HG03060 (cell line): Measurements from ENCODE around the gene PIGZ.

Experiments used
- ATAC-seq: cut with Tn5 transposase; IDR thresholded peaks from one replicate; pipeline ENCODE4 v1.9.1; 2021; ENCODE audit warnings: low read depth, moderate number of reproducible peaks; ENCODE audit not compliant: unreplicated experiment

Gene PIGZ

GRCh38 chr3:196968233-196969133 is at the start of gene PIGZ:
Gene PIGZ, minus strand, starts transcription at chr3:196968833. Its CDS starts 16,802 bp downstream, at chr3:196952031.
- ATAC-seq = no peak

- no peak for ATAC-seq
These were observed 48.4 kb upstream of the PIGZ start for GRCh38 chr3:197017003-197017402.

GRCh38 chr3:197015790-197016736 is 47.4 kb upstream of the PIGZ start:
- ATAC-seq = no peak

GRCh38 chr3:197014942-197015575 is 46.4 kb upstream of the PIGZ start:
- no peak for ATAC-seq

GRCh38 chr3:197014024-197014423 is 45.4 kb upstream of the PIGZ start:
- ATAC-seq = no peak

- ATAC-seq = no peak
These were observed 43.9 kb upstream of the PIGZ start for GRCh38 chr3:197012540-197012883.

GRCh38 chr3:197011780-197012539 is 43.3 kb upstream of the PIGZ start:
- no peak for ATAC-seq

- no peak for ATAC-seq
These were observed 42.1 kb upstream of the PIGZ start for GRCh38 chr3:197010556-197011351.

GRCh38 chr3:197009532-197010019 is 40.9 kb upstream of the PIGZ start:
- no peak for ATAC-seq

- ATAC-seq = no peak
These were observed 40.0 kb upstream of the PIGZ start for GRCh38 chr3:197008436-197009209.

GRCh38 chr3:197007953-197008352 is 39.3 kb upstream of the PIGZ start:
- no peak for ATAC-seq

- no peak for ATAC-seq
These were observed 38.8 kb upstream of the PIGZ start for GRCh38 chr3:197007296-197007940.

- ATAC-seq = no peak
These were observed 38.2 kb upstream of the PIGZ start for GRCh38 chr3:197006860-197007259.

GRCh38 chr3:197006446-197006845 is 37.8 kb upstream of the PIGZ start:
- ATAC-seq = no peak

GRCh38 chr3:197003461-197004385 is 35.1 kb upstream of the PIGZ start:
- ATAC-seq = no peak

- no peak for ATAC-seq
These were observed 34.2 kb upstream of the PIGZ start for GRCh38 chr3:197002701-197003454.
